KOPT-K1 (cell line): ENCODE data around the gene PDE4D.

Experiments
- H3K27ac ChIP-seq: fragments of 200-600 bp; sonication (generic); 2 replicates; pipeline ENCODE4 v1.5.1; 2016; ENCODE audit warnings: antibody characterized with exemption, mild to moderate bottlenecking, low read depth, low read length; ENCODE audit not compliant: poor library complexity, severe bottlenecking
- H3K36me3 ChIP-seq: fragments of 200-600 bp; sonication (generic); 2 replicates; pipeline ENCODE4 v1.5.1; 2017; ENCODE audit warnings: antibody characterized with exemption, mild to moderate bottlenecking, low read length, moderate library complexity; ENCODE audit not compliant: insufficient read depth
- H3K9me3 ChIP-seq: fragments of 200-600 bp; sonication (generic); 2 replicates; pipeline ENCODE4 v1.5.1; 2017; ENCODE audit warnings: antibody characterized with exemption, low read length, mild to moderate bottlenecking; ENCODE audit not compliant: insufficient read depth, poor library complexity, severe bottlenecking

Gene PDE4D

DNA sequence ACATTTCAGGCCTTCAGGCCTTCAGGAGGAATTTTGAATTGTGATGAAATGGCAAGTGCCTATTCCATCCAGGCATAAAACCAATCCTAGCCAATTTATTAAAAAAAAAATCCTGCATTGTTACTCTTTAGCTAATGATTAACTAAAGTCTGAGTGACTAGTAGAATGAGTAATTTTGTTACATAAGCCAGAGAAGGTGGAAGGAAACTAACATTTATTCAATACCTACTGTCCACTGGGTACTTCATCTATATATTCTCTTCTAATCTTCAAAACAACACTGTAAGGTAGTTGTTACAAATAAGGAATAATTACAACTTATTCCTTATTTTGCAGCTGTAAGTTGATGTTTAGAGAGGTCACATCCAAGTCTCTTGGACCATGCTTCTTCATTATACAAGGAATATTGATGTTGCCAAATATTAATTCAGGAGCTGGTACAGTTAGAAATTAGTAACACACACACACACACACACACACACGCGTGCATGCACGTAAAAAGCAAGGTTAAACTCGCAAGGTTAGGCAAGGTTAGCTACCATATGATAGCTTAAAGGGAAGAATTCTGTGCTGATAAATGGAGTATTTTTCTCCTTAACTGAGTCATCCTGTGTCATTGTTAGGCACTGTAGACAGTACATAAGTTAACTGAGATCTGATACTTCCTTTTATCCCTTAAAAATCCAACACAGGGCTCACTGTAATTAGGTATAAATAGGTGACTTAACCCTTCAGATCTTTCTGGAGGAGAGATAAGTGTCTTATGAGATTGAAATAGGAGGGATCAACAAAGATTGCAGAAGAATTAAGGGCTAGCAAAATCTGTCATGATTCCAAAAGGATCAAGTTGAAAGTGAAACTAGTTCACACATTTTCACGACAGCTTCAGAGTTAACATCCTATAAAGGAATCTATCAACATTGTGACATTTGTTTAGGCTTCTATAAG lies 596.9 kb downstream of the PDE4D start:
- Histone ChIP-seq H3K36me3 (no peaks in the 10 kb centered on the region), H3K9me3 (no peaks in the 10 kb centered on the region), H3K27ac (no peak overlapping the region)

DNA sequence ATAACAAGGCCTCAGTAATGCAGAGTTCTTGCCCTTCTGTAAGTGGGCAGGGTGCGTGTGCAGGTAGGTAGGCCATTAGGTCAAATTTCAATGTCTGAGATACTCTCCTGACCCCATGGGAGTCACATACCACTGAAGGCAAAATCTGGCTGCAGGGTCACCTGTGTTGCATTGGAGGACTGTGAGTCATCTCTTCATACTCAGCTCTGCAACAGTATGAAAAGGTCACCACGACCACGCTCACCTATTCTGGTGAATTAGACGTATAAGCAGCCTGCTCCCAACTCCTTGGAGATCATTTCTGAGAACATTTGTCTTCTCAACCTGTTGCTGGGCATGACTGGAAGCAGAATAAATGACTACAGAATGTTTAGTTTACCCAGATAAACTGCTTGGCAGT lies 599.8 kb downstream of the PDE4D start:
- Histone ChIP-seq H3K36me3 (no peaks in the 10 kb centered on the region), H3K9me3 (no peaks in the 10 kb centered on the region), H3K27ac (no peak overlapping the region)

DNA sequence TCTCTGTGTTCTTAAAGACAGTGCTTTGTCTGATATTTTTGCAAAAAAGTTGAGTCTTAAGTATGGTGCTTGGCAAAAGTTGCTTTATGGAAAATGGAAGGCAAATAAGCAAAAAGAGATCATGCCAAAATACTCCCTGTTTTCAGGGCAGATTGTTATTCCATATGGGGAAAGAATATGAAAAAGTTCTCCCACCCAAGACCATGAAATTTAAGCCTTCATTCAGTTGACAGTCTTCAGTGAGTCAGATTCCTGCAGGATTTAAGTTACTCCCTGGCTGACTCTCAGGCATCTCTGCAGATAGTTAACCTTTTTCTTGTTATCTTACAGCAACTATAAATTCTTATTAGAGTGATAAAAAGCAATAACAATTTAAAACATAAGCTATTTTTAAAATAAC lies 601.6 kb downstream of the PDE4D start:
- Histone ChIP-seq H3K9me3 (no peaks in the 10 kb centered on the region), H3K27ac (no peak overlapping the region), H3K36me3 (no peaks in the 10 kb centered on the region)

DNA sequence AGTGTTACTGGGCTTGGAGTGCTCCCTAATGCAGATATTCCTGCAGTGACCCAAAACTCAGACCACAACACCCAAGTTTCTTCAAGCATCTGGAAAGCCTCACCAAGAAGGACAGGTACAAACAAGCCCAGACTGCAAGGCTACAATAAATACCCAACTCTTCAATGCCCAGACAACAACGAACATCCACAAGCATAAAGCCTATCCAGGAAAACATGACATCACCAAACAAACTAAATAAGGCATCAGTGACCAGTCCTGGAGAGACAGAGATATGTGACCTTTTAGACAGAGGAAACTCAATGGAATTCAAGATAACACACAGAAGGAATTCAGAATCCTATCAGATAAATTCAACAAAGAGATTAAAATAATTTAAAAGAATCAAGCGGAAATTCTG lies 605.6 kb downstream of the PDE4D start:
- Histone ChIP-seq H3K27ac (no peak overlapping the region), H3K36me3 (no peaks in the 10 kb centered on the region), H3K9me3 (no peaks in the 10 kb centered on the region)

GRCh38 chr5:59287361-59287760 lies 606.2 kb downstream of the PDE4D start:
- Histone ChIP-seq H3K36me3 (no peaks in the 10 kb centered on the region), H3K9me3 (no peaks in the 10 kb centered on the region), H3K27ac (no peak overlapping the region)

DNA sequence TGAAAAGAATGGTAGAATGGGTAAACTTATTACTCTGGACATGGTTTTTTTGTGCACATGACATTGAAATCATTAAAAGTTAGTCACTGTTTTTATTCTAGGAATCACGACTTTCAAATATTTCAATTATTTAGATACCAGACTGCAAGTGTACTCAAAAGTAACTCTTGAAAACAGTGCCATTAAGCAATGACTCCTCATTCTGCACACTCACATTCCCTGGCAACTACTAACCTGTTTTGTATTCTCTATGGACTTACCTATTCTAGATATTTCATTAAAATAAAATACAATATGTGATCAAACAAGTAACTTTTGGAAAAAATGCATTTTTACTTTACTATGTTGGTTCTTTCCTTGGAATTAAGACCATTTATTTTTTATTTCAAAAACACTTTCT lies 607.0 kb downstream of the PDE4D start:
- Histone ChIP-seq H3K9me3 (no peaks in the 10 kb centered on the region), H3K27ac (no peak overlapping the region), H3K36me3 (no peaks in the 10 kb centered on the region)

DNA sequence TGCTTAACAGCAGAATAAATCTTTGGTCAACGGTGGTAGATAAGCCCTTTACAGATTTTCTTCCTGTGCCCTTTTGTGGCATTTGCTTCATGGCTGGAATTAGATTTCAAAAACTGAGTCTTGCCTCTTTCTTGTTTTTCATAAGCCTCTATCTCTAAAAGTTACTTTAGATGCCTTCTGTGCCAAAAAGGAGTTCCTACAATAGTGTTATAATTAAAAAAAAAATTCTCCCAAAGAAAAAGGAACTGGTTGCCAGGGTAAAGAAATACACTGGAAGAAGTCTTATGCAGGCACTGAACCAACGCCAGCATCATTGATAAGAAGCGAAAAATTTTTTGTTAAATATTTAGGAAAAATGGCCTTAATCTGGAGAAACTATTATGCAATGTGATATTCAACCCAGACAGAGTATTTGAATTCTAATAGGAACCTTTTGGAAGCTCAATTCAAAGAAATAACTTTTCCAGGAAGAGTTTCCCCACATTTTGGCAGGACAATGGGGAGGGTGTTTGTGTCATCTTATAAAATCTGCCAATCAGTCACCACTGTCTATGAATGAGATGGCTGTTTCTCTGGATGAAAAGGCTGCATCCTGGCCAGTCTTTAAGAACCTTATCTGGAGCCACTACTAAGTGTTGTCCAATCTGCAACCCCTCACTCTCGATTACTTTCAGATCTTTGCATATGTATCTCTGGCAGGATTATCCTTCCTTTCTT lies 608.1 kb downstream of the PDE4D start:
- Histone ChIP-seq H3K36me3 (no peaks in the 10 kb centered on the region), H3K9me3 (no peaks in the 10 kb centered on the region)

GRCh38 chr5:59282726-59283125 lies 610.8 kb downstream of the PDE4D start:
- Histone ChIP-seq H3K27ac (no peak overlapping the region), H3K9me3 (no peaks in the 10 kb centered on the region), H3K36me3 (no peaks in the 10 kb centered on the region)

More for the DNA sequence above, 608.1 kb downstream of the PDE4D start:
- no peak overlapping the region for H3K27ac ChIP-seq

- Histone ChIP-seq H3K36me3 (no peaks in the 10 kb centered on the region), H3K27ac (no peak overlapping the region)
Observed at GRCh38 chr5:59279979-59280378, 613.5 kb downstream of the PDE4D start.

GRCh38 chr5:59276917-59277372 lies 616.6 kb downstream of the PDE4D start:
- Histone ChIP-seq H3K36me3 (no peaks in the 10 kb centered on the region), H3K27ac (no peak overlapping the region), H3K9me3 (no peaks in the 10 kb centered on the region)

More at GRCh38 chr5:59279979-59280378, 613.5 kb downstream of the PDE4D start:
- H3K9me3 ChIP-seq = no peaks in the 10 kb centered on the region

DNA sequence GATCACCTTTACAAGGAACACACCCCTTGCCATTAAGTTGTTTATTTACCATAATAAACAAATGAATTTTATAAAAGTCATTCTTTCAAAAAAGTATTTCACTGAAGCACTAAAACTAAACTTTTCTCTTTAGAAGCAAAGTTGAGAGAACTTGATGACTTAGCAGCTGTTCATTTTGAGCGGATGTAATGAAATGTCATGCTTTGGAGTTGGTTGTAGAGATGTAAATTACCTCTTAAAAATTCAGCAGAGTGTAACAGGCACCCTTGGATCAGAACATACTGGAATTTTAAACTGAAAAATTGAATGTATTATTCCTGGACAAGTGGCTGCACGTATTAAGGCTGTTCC lies 617.2 kb downstream of the PDE4D start:
- no peak overlapping the region for H3K27ac ChIP-seq
- no peaks in the 10 kb centered on the region for H3K36me3 ChIP-seq
- no peaks in the 10 kb centered on the region for H3K9me3 ChIP-seq

DNA sequence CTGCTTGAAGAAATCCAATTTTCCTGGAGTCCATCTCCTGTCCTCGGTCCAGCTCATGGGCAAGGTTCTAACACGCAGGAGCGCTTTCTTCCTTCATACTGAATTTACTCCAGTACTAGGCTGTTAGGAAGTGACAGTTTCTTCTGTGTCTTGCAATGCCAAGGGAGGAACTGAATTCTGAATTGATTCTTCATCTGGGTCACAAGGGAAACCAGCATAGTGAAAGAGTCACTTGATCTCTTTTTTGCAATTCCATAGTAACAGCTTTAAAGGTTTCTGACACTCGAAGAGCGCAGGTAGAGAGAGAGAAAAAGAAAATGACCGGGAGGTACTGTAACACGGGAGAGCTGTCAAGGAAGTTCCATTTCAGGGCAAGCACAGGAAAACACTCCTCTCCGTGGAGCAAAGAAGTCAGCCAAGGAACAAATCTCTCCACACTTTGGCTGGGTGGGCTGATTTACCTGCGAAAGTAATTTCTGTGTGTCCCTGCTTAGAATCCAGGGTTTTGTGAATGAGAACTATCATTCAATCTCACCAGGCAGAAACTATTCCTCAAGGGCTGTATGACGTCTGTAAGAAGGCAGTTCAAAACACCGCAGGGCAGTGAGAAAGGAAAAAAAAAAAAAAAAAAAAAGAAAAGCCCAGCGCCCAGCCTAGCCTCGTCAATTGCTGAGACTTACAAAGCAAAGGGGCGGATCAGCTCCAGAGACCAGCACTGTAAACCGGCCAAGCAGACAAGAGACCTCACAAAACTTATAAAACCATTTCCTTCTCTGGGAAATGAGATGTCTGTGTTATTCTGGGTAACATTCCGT lies 617.8 kb downstream of the PDE4D start:
- H3K27ac ChIP-seq = no peak overlapping the region
- no peaks in the 10 kb centered on the region for H3K36me3 ChIP-seq
- H3K9me3 ChIP-seq = no peaks in the 10 kb centered on the region

DNA sequence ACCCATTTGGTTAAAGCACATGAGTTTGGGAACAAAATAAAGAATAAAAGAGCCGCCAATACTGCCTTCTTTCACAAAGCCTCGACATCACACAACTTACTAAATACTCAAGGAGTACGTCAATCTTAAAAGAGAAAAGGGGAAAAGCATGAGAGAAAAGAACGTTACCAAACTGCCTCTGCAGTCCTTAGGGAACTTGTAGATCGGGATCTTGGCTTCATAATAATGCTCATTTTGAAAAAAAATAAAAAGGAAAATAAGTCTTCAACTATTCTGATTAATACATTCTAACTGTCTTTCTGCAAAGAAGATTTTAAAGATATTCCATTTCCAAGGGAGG lies 618.4 kb downstream of the PDE4D start:
- Histone ChIP-seq H3K36me3 (no peaks in the 10 kb centered on the region), H3K9me3 (no peaks in the 10 kb centered on the region), H3K27ac (no peak overlapping the region)

DNA sequence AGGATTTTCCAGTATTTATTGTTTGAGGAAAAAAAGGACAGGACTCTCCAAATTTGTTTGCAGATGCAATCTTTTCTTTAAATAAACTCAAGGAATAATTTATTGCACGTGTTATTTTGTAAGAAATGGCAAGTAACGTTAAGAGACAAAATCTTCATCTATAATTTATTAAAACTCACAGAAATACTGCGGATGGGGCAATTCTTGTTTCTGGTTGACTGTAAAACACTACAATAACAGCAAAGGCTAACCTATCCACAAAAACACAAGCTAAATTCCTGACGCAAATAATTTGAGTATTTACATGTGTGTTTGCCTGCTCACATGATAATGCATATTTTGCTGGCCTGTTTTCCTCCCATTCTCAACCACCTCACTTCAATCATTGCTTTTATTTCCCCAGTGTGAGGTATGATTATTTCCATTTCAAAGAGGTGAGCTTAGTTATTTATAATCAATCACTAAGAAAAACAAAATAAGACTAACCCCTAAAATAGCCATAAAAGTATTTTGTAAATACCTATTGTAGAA lies 619.4 kb downstream of the PDE4D start:
- Histone ChIP-seq H3K36me3 (no peaks in the 10 kb centered on the region), H3K27ac (no peak overlapping the region), H3K9me3 (no peaks in the 10 kb centered on the region)
